ENCODE results near the gene DAB2IP.

DNA sequence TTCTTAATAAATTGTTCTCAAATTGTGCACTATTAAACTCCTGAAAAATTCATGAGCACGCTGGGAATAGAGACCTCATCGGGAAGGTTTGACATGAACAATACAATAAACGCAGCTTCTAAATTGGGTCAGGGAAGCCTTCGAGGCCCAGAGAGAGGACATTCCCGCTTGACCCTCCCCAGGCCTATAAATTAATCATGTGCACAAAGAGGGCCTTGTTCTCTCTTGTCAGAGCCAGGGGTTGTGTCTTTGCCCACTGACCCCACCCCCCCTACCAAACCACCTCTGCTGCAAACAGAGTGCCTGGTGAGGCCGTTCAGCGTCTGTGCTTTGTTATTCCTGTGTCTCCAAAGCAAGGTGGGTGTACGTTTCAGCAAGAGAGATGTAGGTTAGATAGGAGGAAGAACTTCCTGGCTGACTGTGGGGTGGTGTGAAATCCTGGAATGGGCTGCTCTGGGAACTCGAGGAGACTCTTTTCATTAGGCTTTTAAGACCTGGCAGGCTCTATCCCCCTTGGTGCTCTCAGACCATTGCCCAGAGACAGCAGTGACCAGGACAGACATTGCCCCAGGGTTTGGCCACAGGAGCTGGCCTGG, 18.2 kb upstream of the DAB2IP start:
- TF ChIP-seq, protein P1, sequence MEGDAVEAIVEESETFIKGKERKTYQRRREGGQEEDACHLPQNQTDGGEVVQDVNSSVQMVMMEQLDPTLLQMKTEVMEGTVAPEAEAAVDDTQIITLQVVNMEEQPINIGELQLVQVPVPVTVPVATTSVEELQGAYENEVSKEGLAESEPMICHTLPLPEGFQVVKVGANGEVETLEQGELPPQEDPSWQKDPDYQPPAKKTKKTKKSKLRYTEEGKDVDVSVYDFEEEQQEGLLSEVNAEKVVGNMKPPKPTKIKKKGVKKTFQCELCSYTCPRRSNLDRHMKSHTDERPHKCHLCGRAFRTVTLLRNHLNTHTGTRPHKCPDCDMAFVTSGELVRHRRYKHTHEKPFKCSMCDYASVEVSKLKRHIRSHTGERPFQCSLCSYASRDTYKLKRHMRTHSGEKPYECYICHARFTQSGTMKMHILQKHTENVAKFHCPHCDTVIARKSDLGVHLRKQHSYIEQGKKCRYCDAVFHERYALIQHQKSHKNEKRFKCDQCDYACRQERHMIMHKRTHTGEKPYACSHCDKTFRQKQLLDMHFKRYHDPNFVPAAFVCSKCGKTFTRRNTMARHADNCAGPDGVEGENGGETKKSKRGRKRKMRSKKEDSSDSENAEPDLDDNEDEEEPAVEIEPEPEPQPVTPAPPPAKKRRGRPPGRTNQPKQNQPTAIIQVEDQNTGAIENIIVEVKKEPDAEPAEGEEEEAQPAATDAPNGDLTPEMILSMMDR (IDR thresholded peaks at IDR 0.05) = no peak
- no peak for TF ChIP-seq POLR2A (IDR thresholded peaks at IDR 0.05)

All from prostate gland (tissue), 2 donors.